NCI-H128 (cell line): ENCODE data around the gene BCL7C.
"Not testable (repeated sequence)": the region's sequence is repeated elsewhere in the genome, so short reads cannot be mapped to it uniquely, and the experiment has no call there.

Source experiments
- DNase-seq: peaks from one replicate; lab custom pipeline; 2025; ENCODE audit not compliant: unreplicated experiment; lab: John Stamatoyannopoulos, UW

The BCL7C gene

GRCh38 chr16:30896261-30896888, 2.5 kb upstream of the BCL7C start, which contains the start of gene CTF1:
Gene CTF1, plus strand, starts transcription at chr16:30896614. Its CDS starts 30 bp downstream, at chr16:30896644.
- DNase-seq, result no peak

GRCh38 chr16:30895627-30896260, 1.9 kb upstream of the BCL7C start:
- DNase-seq, result no peak

DNA sequence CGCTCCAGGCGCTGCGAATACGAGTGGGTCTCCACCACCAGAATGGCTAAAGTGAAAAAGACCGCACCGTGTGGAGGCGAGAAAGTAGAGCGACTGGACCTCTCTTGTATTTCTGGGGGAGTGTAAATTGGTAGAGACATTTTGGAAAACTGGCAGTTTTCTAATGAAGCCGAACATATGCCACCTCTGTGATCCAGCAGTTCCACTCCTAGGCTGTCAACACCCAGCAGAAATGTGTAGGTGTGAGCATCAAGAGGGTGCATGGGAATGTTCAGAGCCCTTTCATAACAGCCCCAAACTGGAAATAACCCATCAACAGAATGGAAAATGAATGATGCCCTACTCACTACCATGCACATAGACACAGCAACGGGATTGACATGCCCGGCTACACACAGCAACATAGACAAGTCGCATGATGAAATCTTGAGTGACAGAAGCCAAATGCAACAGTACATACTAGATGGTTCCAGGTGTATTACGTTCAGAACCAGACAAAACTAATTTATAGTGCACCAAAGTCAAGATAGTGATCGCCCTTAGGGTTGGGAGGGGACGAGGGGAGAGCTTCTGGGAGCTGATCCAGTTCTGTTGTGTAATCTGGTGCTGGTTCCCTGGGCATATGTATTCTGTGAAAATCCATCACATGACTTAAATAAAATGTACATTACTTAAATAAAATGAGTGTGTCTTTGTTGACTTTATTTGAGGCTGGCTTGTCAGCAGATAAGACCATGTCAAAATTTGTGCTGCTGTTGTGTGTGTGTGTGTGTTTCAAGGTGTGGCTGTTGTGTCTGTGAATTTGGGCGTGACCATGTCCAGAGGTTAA, 877 bp upstream of the BCL7C start:
- no peak for DNase-seq

- no peak for DNase-seq
These were observed 497 bp downstream of the BCL7C start for GRCh38 chr16:30893417-30893743.

- DNase-seq, result no peak
These were observed 1.0 kb downstream of the BCL7C start for GRCh38 chr16:30892670-30893416.

DNA sequence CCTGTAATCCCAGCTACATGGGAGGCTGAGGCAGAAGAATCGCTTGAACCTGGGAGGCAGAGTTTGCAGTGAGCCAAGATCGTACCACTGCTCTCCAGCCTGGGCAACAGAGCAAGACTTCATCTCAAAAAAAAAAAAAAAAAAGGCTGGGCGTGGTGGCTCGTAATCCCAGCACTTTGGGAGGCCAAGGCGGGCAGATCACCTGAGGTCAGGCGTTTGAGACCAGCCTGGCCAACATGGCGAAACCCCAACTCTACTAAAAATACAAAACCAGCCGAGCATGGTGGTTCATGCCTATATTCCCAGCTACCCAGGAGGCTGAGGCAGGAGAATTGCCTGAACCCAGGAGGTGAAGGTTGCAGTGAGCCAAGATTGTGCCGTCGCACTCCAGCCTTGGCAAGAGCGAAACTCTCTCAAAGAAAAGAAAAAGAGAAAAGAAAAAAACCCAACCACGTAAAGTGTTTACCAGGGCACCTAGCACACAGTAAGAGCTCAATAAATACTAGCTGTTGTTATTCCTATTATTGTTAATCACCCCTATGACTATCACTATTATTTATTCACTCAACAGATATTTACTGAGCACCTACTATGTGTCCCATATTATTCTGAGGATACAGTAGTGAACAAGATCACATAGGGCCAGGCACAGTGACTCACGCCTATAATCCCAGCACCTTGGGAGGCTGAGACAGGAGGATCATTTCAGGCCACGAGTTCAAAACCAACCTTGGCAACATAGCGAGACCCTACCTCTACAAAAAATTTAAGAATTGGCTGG, 2.6 kb downstream of the BCL7C start:
- not testable (repeated sequence) for DNase-seq

DNA sequence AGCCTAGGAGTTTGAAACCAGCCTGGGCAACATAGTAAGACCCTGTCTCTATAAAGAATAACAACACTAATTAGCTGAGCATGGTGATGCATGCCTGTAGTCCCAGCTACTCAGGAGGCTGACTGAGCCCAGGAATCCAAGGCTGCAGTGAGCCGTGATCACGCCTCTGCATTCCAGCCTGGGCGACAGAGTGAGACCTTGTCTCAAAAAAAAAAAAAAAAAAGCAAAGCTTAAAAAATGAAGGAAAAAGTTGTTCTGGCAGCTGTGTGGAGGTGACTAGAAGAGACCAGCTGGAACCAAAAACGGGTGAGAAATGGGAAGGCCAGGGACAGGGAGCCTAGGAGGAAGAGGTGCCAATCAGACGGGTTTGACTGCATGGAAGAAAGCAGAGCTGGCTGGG, 4.2 kb downstream of the BCL7C start:
- no peak for DNase-seq

GRCh38 chr16:30888856-30889499, 4.9 kb downstream of the BCL7C start:
- DNase-seq, result no peak

DNA sequence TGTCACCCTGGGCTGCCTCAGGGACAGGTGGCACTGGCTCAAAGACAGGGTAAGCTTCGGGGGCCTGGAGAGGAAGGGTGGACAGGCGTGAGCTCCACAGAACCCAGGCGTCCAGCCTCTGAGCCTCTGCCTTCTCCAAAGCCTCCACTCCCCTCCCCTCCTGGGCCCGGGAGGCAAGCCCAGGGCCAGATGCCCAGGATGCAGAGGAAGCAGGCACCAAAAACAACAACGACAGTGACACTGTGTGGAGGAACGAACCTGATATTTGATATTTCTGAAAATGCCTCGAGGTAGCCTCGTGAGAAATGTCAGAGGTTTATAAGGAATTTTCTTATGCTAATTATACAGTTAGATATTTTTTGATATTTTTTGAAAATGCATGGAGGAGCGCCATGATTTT, 6.0 kb downstream of the BCL7C start:
- DNase-seq, result no peak

GRCh38 chr16:30886145-30886544, 7.7 kb downstream of the BCL7C start:
- DNase-seq, result no peak

DNA sequence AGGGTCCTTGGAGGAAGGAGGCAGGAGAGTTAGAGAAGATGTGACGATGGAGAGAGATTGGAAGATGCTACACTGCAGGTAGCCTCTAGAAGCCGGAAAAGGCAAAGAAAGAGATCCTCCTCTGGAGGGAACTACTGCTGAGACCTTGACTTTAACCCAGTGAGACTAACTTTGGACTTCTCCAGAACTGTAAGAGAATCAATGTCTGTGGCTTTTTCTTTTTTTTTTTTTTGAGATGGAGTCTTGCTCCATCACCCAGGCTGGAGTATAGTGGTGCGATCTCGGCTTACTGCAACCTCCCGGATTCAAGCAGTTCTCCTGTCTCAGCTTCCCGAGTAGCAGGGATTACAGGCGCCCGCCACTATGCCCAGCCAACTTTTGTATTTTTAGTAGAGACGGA, 8.7 kb downstream of the BCL7C start:
- DNase-seq, result no peak

DNA sequence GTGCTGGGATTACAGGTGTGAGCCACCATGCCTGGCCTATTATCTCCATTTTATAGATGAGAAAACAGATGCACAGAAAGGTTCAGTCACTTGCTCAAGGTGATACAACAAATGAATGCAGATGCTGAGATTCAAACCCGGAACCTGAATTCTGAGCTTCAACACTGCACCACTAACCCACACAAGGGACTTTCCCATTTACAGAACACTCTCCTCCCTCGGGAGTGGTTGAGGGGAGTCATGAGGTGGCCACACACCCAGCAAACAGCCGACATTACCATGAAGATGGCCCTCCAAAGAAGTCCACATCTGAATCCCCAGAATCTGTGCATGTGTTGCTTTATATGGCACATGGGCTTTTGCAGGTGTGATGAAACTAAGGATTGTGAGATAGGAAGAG, 9.1 kb downstream of the BCL7C start:
- no peak for DNase-seq

DNA sequence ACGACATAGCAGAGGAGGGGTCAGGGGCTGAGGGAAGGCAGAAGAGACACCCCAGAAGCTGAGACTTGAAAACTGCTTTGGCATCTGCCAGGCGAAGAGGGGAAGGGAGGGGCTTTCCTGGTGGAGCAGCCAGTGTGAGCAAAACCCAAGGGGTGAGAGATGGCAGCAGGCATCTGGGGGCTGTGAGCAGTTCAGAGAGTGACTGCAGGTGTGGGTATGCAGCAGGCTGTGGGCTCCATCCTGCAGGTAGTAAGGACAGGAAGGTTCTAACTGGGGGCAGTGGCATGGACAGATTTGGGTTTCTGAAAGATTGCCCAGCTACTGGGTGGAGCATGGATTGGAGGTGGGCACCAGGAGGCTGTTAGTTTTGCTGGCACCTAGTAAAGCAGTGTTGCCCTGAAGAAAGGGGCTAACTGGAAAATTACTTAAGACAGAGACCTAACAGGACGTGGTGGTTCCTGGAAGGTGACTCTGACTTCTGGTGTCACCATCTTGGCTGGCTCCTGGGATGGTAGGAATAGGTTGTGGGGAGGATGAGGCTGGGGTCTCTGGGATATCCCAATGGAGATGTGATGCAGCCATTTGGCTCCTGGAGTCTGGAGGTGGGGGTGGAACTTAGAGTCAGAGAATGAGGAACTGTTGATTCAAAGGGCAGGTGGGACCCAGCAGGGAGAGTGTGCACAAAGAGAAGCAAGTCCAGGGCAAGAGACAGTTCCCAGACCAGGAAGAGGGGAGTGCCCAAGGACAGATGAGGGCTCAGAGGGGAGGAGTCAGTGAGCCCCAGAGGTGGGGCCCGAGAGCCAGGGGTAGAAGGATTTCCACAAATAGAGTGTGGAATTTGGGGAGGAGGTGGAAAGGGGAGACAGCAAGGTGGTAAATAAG, 11.2 kb downstream of the BCL7C start:
- DNase-seq, result no peak

DNA sequence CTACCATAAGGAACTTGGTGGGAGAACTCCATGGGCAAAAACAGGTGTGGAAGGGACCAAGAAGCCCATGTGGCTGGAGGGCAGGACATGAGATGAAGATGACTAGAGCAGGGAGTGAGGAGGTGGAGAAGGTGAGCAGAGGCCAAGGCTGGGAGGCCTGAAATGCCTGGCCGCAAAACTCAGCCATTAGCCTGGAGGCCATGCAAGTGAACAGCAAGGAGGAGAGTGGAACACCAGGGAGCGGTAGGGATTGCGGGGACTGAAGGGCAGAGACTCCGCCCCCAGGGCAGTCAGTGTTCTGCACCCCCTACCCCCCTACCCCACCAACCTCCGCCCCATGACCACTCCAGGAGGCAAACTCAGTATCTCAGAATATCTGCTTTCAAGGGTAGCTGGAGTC, 17.0 kb downstream of the BCL7C start:
- no peak for DNase-seq

GRCh38 chr16:30875871-30876801, 17.7 kb downstream of the BCL7C start:
- DNase-seq, result no peak

GRCh38 chr16:30874821-30875717, 18.8 kb downstream of the BCL7C start:
- peak; percentile 64 for DNase-seq

- no peak for DNase-seq
These were observed 19.5 kb downstream of the BCL7C start for GRCh38 chr16:30874244-30874820.
